ENCODE measurements around the gene RP2. TPM values are rescaled to one million over a fixed set of nuclear protein-coding genes. Genes with fewer than 3 reads are reported as not detected.

RP2 gene
- total RNA-seq, 1 donor from 2014 or later, result 11.8 TPM

DNA sequence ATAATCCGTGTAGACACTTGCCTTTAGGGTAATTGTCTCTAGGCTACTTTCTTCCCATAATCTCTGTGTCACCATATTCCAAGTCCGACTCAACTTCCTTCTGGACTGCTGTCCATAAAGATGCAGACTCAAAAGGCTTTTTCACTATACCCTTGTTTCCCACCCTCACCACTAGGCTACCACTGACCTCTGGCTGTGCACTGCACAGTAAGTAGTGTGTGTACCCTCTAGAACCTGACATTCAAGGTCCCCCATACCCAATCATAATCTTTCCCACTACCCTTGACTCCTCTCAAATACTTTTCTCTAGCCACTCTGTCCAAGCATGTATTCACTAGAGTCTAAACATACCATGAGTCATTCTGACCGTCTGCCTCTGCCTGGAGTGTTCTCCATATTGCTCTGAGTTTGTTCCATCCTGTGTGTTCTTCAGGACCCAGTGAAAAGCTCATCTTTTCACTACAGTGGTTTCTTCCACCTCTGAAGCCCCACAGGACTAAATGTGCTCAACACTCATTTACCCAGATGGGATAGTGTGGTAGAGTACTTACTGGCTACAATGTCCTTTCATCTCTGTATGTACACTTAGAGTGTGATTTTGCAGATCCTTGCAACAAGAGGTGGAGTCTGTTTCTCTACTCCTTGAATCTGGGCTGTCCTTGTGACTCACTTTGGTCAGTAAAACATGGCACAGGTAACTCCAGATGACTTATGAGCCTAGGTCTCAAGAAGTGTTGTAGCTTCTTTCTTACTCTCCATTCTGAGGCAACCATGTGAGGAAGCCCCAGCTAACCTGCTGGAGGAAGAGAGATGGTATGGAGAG is 92.8 kb downstream of the RP2 start:
- Mint-ChIP-seq H3K4me1 (peaks cover 10% of the 10 kb centered on the region), H3K36me3 (ENCODE audit: low read depth) (peaks cover 14% of the 10 kb centered on the region), H3K27me3 (ENCODE audit: low read depth) (no peaks in the 10 kb centered on the region), H3K9me3 (peaks cover 11% of the 10 kb centered on the region), H3K4me3 (no peak overlapping the region), H3K27ac (ENCODE audit: unreplicated experiment) (no peak overlapping the region)
- no peak for DNase-seq (ENCODE audit: low read depth, low spot score)
- no peak for TF ChIP-seq CTCF (conservative IDR thresholded peaks at IDR 0.05)

Other genes starting within 250 kb of the RP2 start
- 4.2 and 4.3 TPM in 2 replicates for gene SLC9A7, start 77.9 kb upstream of the RP2 start, total RNA-seq
- gene JADE3, start 75.4 kb downstream of the RP2 start, total RNA-seq, result 18.1 and 18.8 TPM in 2 replicates
- gene RGN, start 241.4 kb downstream of the RP2 start, total RNA-seq, result 0.27 and 0.70 TPM in 2 replicates

Data from neural crest cell (in vitro differentiated cells).